Right hindlimb (tissue), 1 donor: ENCODE data around the gene SIK3.

Source experiments
- DNase-seq: peaks from one replicate; pipeline ENCODE4 v3.0.0-alpha.2; 2018

The SIK3 gene

GRCh38 chr11:116885951-116886655, 212.1 kb downstream of the SIK3 start:
- DNase-seq: no peak

- DNase-seq: no peak
These were observed 215.8 kb downstream of the SIK3 start for GRCh38 chr11:116882386-116882785.

GRCh38 chr11:116881143-116881542, 217.1 kb downstream of the SIK3 start:
- peak; percentile 51 for DNase-seq

GRCh38 chr11:116879800-116880625, 218.2 kb downstream of the SIK3 start:
- DNase-seq: peak; percentile 36

- no peak for DNase-seq
These were observed 221.6 kb downstream of the SIK3 start for GRCh38 chr11:116876656-116877055.

GRCh38 chr11:116875194-116875593, 223.0 kb downstream of the SIK3 start:
- no peak for DNase-seq

- DNase-seq: no peak
These were observed 224.0 kb downstream of the SIK3 start for GRCh38 chr11:116874251-116874650.

GRCh38 chr11:116873381-116873780, 224.8 kb downstream of the SIK3 start:
- no peak for DNase-seq

- DNase-seq: no peak
These were observed 227.0 kb downstream of the SIK3 start for GRCh38 chr11:116871248-116871647.

GRCh38 chr11:116870054-116870453, 228.2 kb downstream of the SIK3 start:
- no peak for DNase-seq

GRCh38 chr11:116869610-116870009, 228.6 kb downstream of the SIK3 start:
- DNase-seq: no peak

- DNase-seq: no peak
These were observed 230.2 kb downstream of the SIK3 start for GRCh38 chr11:116868066-116868465.

GRCh38 chr11:116867619-116868018, 230.6 kb downstream of the SIK3 start:
- no peak for DNase-seq

GRCh38 chr11:116866804-116867455, 231.3 kb downstream of the SIK3 start:
- no peak for DNase-seq

GRCh38 chr11:116865696-116866095, 232.5 kb downstream of the SIK3 start:
- no peak for DNase-seq

GRCh38 chr11:116864531-116864930, 233.7 kb downstream of the SIK3 start:
- DNase-seq: no peak

GRCh38 chr11:116862951-116863350, 235.3 kb downstream of the SIK3 start:
- DNase-seq: no peak

- DNase-seq: no peak
These were observed 236.0 kb downstream of the SIK3 start for GRCh38 chr11:116862185-116862584.

GRCh38 chr11:116861539-116861938, 236.7 kb downstream of the SIK3 start:
- no peak for DNase-seq

GRCh38 chr11:116860303-116860702, 237.9 kb downstream of the SIK3 start:
- DNase-seq: no peak

- DNase-seq: no peak
These were observed 239.1 kb downstream of the SIK3 start for GRCh38 chr11:116859175-116859574.

GRCh38 chr11:116857936-116858335, 240.3 kb downstream of the SIK3 start:
- DNase-seq: no peak

GRCh38 chr11:116857316-116857715, 240.9 kb downstream of the SIK3 start:
- DNase-seq: no peak

- DNase-seq: no peak
These were observed 241.8 kb downstream of the SIK3 start for GRCh38 chr11:116856423-116856822.
